ENCODE data around the gene CISD2.
A peak's percentile ranks its signal among the peaks of the same experiment; 100 is the strongest.
"Not testable (repeated sequence)": the region's sequence is repeated elsewhere in the genome, so short reads cannot be mapped to it uniquely, and the experiment has no call there.

The CISD2 gene

DNA sequence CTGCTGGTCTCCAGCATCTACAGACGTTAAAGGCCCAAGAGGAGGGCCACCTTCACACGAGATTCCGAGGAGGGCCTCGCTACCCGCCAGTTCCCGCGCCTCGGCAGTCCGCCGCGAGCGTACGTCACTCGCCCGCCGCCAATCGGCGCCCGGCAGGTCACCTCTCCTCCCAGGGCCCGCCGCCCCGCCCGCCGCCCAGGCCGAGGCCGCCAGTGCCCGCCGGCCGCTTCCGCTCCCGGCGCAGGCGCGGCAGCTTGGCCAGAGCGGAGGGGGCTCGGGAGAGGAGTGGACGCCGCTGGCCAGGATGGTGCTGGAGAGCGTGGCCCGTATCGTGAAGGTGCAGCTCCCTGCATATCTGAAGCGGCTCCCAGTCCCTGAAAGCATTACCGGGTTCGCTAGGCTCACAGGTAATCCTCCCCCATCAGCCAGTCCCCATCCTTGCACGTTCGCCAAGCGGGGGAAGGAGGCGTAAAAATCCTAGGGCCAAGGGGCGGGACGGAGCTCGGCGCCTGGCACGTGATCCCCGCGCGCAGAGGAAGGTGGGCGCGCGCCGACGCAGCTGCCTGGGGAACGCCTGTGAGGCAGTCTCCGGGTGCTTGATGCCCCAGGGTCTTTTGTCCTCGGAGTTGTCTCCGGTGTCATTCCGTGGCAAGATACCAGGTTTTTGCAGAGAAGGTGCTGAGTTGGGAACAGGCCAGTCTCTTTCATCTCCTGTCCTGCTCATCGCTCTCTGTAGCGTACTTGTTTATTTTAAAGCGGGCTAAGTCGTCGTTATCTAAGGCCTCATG lies at the start of gene CISD2:
Gene CISD2, plus strand, starts transcription at position 212 of the 788 bp plus-strand sequence. Its CDS starts 93 bp downstream, at position 305.
- TF ChIP-seq, protein P1, sequence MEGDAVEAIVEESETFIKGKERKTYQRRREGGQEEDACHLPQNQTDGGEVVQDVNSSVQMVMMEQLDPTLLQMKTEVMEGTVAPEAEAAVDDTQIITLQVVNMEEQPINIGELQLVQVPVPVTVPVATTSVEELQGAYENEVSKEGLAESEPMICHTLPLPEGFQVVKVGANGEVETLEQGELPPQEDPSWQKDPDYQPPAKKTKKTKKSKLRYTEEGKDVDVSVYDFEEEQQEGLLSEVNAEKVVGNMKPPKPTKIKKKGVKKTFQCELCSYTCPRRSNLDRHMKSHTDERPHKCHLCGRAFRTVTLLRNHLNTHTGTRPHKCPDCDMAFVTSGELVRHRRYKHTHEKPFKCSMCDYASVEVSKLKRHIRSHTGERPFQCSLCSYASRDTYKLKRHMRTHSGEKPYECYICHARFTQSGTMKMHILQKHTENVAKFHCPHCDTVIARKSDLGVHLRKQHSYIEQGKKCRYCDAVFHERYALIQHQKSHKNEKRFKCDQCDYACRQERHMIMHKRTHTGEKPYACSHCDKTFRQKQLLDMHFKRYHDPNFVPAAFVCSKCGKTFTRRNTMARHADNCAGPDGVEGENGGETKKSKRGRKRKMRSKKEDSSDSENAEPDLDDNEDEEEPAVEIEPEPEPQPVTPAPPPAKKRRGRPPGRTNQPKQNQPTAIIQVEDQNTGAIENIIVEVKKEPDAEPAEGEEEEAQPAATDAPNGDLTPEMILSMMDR (IDR thresholded peaks at IDR 0.05; ENCODE audit: low read depth, low read length) = no peak
- peak within 1 kb of the TSS; percentile 67 to 80 for H3K4me3 ChIP-seq (replicated peaks in 1 of 2; ENCODE audit: low read depth in 2 of 2, low read length in 2 of 2)
- DNase-seq (ENCODE audit: low read depth in 2 of 2) = peak; percentile 90 to 94

- H3K4me3 ChIP-seq (replicated peaks in 1 of 2; ENCODE audit: low read depth in 2 of 2, low read length in 2 of 2); DNase-seq (ENCODE audit: low read depth in 2 of 2): not testable (repeated sequence)
Observed at GRCh38 chr4:102819100-102819499, 49.7 kb upstream of the CISD2 start.

DNA sequence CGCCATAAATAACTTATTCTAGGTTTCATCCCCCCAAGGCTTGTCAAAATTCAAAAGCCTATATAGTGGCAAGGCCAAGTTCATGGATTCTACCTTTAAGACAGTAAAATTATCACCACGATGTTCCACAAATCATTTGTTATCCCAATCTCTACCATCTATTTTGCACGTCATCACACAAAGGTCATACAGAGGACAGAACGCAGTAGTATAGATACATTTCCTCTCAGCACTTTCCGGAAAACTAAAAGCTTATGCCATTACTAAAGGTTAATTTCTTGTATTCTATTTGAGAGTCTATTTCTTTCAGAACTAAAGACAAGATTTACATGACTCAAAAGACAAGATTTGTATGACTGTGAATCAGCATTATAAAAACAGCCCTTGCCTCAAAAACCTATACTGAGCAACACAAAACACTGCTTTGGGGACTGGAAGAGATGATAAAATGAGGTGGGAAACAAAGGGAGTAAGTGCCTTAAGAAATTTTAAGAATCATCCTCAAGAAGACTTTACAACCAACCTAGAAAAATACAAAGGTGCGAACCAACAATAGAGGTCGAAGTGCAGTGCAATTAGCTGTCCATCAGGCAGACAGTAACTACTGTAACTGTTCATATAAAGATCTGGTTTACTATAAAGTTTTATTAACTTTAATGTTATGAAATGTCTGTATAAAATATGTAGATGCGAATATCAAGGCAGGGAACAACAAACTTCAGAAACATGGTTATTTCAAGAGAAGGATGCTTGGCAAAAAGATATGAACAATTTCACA lies 49.0 kb upstream of the CISD2 start:
- peak in 1 of 2 donors; percentile 33 for DNase-seq (ENCODE audit: low read depth in 2 of 2)
- TF ChIP-seq, protein P1 (IDR thresholded peaks at IDR 0.05; ENCODE audit: low read depth, low read length) = no peak
- peak overlapping the region in 1 of 2 donors; percentile 5 for H3K4me3 ChIP-seq (replicated peaks in 1 of 2; ENCODE audit: low read depth in 2 of 2, low read length in 2 of 2)

- TF ChIP-seq, protein P1 (IDR thresholded peaks at IDR 0.05; ENCODE audit: low read depth, low read length) = no peak
- H3K4me3 ChIP-seq (replicated peaks in 1 of 2; ENCODE audit: low read depth in 2 of 2, low read length in 2 of 2) = peak overlapping the region; percentile 6 to 93
- no peak for DNase-seq (ENCODE audit: low read depth in 2 of 2)
Observed at GRCh38 chr4:102823464-102823863, 45.3 kb upstream of the CISD2 start.

- TF ChIP-seq, protein P1 (IDR thresholded peaks at IDR 0.05; ENCODE audit: low read depth, low read length) = no peak
- DNase-seq (ENCODE audit: low read depth in 2 of 2) = no peak
Observed at GRCh38 chr4:102823897-102824296, 44.9 kb upstream of the CISD2 start.

DNA sequence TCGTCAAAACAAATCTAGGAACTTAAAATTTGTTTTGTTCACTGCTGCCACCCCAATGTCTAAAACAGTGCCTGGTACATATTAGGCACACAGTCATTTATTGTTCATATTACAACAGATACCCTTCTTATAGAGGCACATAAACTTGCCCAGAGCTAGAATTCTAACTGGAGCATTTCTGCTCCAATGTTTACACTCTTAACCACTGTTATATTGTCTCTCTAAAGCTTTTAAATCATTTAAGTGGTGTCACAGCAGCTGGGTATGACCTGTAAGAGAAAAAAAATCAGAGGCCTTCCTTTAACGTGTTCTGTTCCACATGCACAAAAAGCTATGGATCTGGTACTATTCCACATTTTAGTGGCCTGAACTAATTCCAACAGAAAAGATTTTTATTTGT lies 44.4 kb upstream of the CISD2 start:
- no peak for DNase-seq (ENCODE audit: low read depth in 2 of 2)
- peak overlapping the region; percentile 91 to 93 for H3K4me3 ChIP-seq (replicated peaks in 1 of 2; ENCODE audit: low read depth in 2 of 2, low read length in 2 of 2)
- TF ChIP-seq, protein P1 (IDR thresholded peaks at IDR 0.05; ENCODE audit: low read depth, low read length) = no peak

More at GRCh38 chr4:102823897-102824296, 44.9 kb upstream of the CISD2 start:
- peak overlapping the region; percentile 91 to 93 for H3K4me3 ChIP-seq (replicated peaks in 1 of 2; ENCODE audit: low read depth in 2 of 2, low read length in 2 of 2)

All from cardiac fibroblast (primary cell).